BE2C (cell line): ENCODE data around the gene PHTF1.

Experiments
- DNase-seq: peaks from one replicate; pipeline ENCODE4 v3.0.0-alpha.2; 2020
- H3K27me3 ChIP-seq: fragments of 250-450 bp; sonication (Bioruptor Pico); 2 replicates; pipeline ENCODE4 v1.5.1; 2020; ENCODE audit warnings: mild to moderate bottlenecking
- H3K36me3 ChIP-seq: fragments of 250-450 bp; sonication (Bioruptor Pico); 2 replicates; pipeline ENCODE4 v1.5.1; 2020; ENCODE audit warnings: mild to moderate bottlenecking
- H3K4me1 ChIP-seq: fragments of 250-450 bp; sonication (Bioruptor Pico); 2 replicates; pipeline ENCODE4 v1.5.1; 2020
- H3K4me3 ChIP-seq: 2 replicates; pipeline ENCODE4 v1.5.1; 2011; ENCODE audit warnings: low read depth, low read length
- H3K9me3 ChIP-seq: fragments of 250-450 bp; sonication (Bioruptor Pico); 2 replicates; pipeline ENCODE4 v1.5.1; 2020
- CTCF ChIP-seq: IDR thresholded peaks from 2 replicates; pipeline ENCODE4 v1.5.1; 2012; ENCODE audit warnings: mild to moderate bottlenecking, low read depth, low read length

The PHTF1 gene

GRCh38 chr1:113765306-113766230 lies 6.3 kb upstream of the PHTF1 start:
- no peak for DNase-seq
- Histone ChIP-seq H3K4me3 (no peak overlapping the region), H3K4me1 (peaks cover 8% of the 10 kb centered on the region)

GRCh38 chr1:113763661-113764060 lies 4.4 kb upstream of the PHTF1 start:
- peaks cover 29% of the 10 kb centered on the region for H3K36me3 ChIP-seq
- TF ChIP-seq CTCF: no peak
- no peaks in the 10 kb centered on the region for H3K9me3 ChIP-seq
- peaks cover 4% of the 10 kb centered on the region; the same call in 1 of the 2 replicates for H3K4me1 ChIP-seq
- H3K4me3 ChIP-seq: no peak overlapping the region
- DNase-seq: no peak
- no peaks in the 10 kb centered on the region for H3K27me3 ChIP-seq

More at GRCh38 chr1:113765306-113766230, 6.3 kb upstream of the PHTF1 start:
- no peaks in the 10 kb centered on the region for H3K9me3 ChIP-seq
- peaks cover 29% of the 10 kb centered on the region for H3K36me3 ChIP-seq
- TF ChIP-seq CTCF: no peak
- H3K27me3 ChIP-seq: no peaks in the 10 kb centered on the region

- H3K4me1 ChIP-seq: peaks cover 4% of the 10 kb centered on the region; the same call in 1 of the 2 replicates
- TF ChIP-seq CTCF: no peak
- H3K4me3 ChIP-seq: no peak overlapping the region
- no peaks in the 10 kb centered on the region for H3K9me3 ChIP-seq
- no peaks in the 10 kb centered on the region for H3K27me3 ChIP-seq
- DNase-seq: no peak
- H3K36me3 ChIP-seq: peaks cover 16% of the 10 kb centered on the region
Observed at GRCh38 chr1:113761937-113762336, 2.7 kb upstream of the PHTF1 start.

GRCh38 chr1:113760102-113761080 lies 1.1 kb upstream of the PHTF1 start:
- Histone ChIP-seq H3K9me3 (no peaks in the 10 kb centered on the region), H3K36me3 (peaks cover 8% of the 10 kb centered on the region), H3K4me3 (peak overlapping the region; percentile 94), H3K27me3 (no peaks in the 10 kb centered on the region), H3K4me1 (no peaks in the 10 kb centered on the region)
- no peak for TF ChIP-seq CTCF
- no peak for DNase-seq

- TF ChIP-seq CTCF: no peak
- peak overlapping the region; percentile 94 for H3K4me3 ChIP-seq
- no peaks in the 10 kb centered on the region for H3K27me3 ChIP-seq
- H3K4me1 ChIP-seq: no peaks in the 10 kb centered on the region
- no peaks in the 10 kb centered on the region for H3K9me3 ChIP-seq
- DNase-seq: peak; percentile 84
- H3K36me3 ChIP-seq: peaks cover 5% of the 10 kb centered on the region
Observed at GRCh38 chr1:113758631-113759332, 504 bp downstream of the PHTF1 start.
